NOMO-1 treated with DMSO at 0.1 percent for 48 hours (cell line): ENCODE results near the gene NUP210L.
A peak's percentile ranks its signal among the peaks of the same experiment; 100 is the strongest.

Experiments used
- DNase-seq: peaks from one replicate; lab custom pipeline; 2025; ENCODE audit not compliant: unreplicated experiment; lab: John Stamatoyannopoulos, UW

The NUP210L gene

DNA sequence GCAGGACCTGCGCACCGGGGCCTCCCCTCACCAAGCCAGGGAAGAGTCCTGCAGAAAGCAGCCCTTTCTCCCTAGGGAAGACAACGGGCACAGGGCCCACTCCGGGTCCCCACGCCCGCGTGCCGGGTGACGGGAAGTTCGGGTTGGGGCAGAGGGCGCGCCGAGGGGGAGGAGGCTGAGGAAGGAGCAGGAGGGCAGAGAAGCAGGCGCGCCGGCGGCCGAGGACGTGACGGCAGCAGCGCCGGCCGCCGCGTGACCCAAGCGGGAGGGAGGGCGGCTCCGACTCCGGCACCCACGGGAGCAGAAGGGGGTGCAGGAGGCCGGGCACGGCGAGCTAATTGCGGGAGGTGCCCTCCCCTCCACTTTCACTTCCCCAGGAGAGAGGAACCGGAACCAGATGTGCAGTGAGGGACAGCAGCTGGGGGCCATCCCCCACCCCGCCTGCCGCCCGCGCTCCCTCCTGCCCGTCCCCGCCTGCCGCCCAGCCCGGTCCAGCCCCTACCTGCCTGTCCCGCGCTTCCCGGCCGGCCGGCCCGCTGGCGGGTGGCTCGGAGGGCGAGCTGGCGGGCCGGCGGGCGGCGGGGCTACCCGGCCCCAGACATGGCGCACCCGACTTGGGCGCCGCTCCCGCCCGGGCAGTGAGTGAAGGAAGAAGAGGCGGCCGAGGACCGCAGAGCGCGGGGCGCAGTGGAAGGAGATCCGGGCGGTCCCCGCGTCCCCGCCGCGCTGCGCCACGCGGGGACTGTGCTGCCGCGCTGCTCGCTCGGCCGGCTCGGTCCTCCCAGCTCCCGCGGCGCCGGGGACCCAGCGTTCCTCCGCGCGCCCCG lies 208.9 kb downstream of the NUP210L start:
- peak; percentile 99 for DNase-seq

DNA sequence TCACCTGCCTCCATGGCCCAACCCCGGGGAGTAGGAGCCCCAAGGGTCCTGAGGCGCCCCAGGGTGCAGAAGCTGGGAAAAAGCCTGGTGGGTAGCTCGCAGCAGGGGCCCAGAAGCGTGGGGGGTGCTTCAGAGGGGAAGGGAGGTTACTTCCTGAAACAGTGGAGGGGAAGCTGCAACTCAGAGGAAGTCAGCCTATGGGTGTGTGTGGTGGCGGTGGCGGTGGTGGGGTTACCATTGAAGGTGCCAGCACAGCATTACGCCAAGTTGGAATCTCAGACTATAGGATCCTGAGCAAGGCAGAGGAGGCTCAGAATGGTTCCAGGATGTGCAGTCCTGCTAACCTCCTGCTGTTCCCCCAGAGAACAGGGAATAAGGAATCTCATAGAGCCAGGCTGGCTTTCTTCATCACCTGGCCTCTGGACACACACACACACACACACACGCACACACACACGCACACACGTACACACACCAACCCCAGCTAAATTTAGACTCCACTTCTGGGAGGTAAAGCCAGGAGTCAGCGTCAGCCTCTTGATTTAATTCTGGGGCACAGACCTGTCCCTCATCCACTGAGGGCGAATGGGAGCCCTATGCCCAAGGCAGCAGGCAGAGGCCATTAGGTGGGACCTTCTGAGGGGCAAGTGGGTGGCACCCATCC lies 209.6 kb downstream of the NUP210L start:
- DNase-seq = peak; percentile 87

DNA sequence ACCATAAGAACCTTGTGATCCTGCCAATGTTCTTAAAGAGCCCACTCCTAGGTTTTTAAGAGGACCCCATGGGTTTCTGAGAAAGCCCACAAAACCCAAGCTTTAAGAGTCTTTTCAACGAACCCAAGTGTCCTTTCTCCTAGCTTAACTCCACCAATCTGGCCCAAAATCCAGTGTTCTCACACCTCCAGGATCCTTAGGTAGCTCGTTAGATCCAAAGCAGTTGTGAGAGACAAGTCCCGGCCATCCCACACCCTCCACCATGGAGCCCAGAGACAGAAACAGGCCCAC lies 210.1 kb downstream of the NUP210L start:
- DNase-seq = no peak

DNA sequence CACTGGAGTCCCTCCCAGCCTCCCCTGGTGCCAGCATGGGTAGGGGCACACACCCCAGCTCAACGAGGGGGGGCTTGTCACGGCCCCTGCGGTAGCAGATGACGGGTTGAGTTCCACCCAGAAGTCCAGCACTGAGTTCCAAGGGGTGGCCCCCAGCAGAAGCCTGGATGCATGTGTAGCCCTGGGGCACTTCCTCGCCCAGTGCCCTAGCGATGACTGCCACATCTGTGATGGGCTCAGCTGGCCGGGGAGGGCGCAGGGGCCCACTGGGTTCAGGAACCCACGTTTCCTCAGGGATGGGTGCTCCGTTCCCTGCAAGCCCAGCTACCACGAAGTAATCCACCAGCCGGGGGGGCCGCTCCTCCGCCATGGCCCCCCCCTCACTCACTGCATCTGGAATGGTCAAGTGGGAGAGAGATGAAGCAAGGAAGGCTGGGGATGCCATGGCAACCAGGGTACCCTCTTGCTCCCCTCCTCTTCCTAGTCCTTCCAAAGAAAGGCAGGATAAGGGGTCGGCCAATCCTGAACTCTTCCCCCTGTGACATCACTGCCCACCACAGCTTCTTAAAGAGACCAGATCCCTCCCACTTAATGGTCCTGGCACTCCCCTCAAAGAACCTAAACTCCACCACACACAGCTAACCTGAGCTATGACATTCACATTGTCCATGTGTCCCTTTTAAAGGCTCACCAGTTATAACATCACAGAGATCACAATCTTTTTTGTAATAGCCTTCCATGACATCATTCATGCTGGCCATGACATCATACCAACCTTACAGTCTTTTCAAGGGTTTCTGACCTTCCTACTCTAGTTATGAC lies 210.7 kb downstream of the NUP210L start:
- DNase-seq = no peak

DNA sequence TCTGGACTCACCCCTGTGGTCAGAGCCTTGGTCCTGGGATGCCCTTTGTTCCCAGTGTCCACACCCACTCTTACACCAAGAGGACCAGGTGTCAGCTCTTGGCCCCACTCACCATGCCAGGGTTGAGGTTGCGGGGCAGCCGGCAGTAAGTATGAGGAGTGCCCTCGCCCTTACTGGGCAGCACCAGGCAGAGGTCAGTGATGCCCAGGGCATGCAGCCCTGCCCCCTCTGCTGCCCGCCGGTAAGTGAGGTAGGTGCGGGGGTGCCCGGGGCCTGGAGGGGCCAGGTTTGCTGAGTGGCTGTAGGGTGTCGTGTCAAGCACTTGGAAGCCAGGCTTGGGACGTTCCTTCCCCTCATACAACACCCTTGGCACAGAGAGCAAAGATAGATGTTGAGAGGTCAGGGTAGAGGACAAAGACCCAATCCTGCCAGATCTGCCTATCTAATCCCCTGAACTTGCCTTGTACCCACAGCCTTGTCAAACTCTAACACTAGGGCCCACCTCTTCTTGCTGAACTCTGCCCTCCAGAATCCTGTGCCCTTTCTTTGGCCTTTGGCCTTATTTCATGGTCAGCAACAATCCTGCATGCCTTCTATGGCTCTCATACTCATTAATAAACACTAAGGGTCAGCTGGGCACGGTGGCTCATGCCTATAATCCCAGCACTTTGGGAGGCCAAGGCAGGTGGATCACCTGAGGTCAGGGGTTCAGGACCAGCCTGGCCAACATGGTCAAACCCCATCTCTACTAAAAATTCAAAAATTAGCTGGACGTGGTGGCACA lies 211.9 kb downstream of the NUP210L start:
- DNase-seq = no peak
